AG04450 (cell line): Measurements from ENCODE around the gene SCT. TPM values are rescaled to one million over a fixed set of nuclear protein-coding genes. Genes with fewer than 3 reads are reported as not detected.

Experiments
- CTCF ChIA-PET: fragments of 300-600, 350-600 bp; formaldehyde crosslinking; extraction: SDS; loops from one replicate; lab custom pipeline; 2022; ENCODE audit warnings: antibody characterized with exemption, inconsistent platforms; lab: Charles Lee
- POLR2A ChIA-PET: fragments of 350-600 bp; formaldehyde crosslinking; extraction: SDS; loops from one replicate; lab custom pipeline; 2021; ENCODE audit warnings: antibody characterized with exemption, inconsistent platforms; lab: Yijun Ruan, JAX
- DNase-seq: peaks from one replicate; pipeline ENCODE4 v3.0.0-alpha.2; 2011; ENCODE audit warnings: low read depth, low spot score
- H3K27ac ChIP-seq: one replicate; pipeline ENCODE4 v1.5.1; 2012; ENCODE audit warnings: low read depth, low read length, control low read depth
- H3K27me3 ChIP-seq: one replicate; pipeline ENCODE4 v1.6.0; 2012; ENCODE audit warnings: low read length; ENCODE audit not compliant: control insufficient read depth, insufficient read depth
- H3K4me3 ChIP-seq: 2 replicates; pipeline ENCODE4 v1.5.1; 2011; ENCODE audit warnings: mild to moderate bottlenecking, low read depth, low read length, control low read depth
- H3K9me3 ChIP-seq: 2 replicates; pipeline ENCODE4 v1.5.1; 2012; ENCODE audit warnings: low read length; ENCODE audit not compliant: control insufficient read depth, insufficient read depth
- CTCF ChIP-seq: IDR thresholded peaks from 2 replicates; pipeline ENCODE4 v1.5.1; 2011; ENCODE audit warnings: low read depth, low read length, control low read depth, inconsistent platforms
- polyA plus RNA-seq: library from polyadenylated mRNA; depleted of rRNA; stranded (reverse); fragments of >200 nt; gene quantifications from 2 replicates; pipeline ENCODE4 v1.2.3, GENCODE V29; 2011

Gene SCT
- polyA plus RNA-seq, 1 experiment = not detected

GRCh38 chr11:617199-617911 lies 9.6 kb downstream of the SCT start:
- Histone ChIP-seq H3K9me3 (no peaks in the 10 kb centered on the region; the same call in 1 of the 2 replicates), H3K27ac (no peak overlapping the region), H3K4me3 (no peak overlapping the region), H3K27me3 (no peaks in the 10 kb centered on the region)
- POLR2A ChIA-PET = no interaction called here
- no peak for TF ChIP-seq CTCF
- CTCF ChIA-PET = no interaction called here
- no peak for DNase-seq

GRCh38 chr11:616320-617198 lies 10.4 kb downstream of the SCT start:
- POLR2A ChIA-PET = interaction anchor here (1.1 kb wide), 1 partner anchor 77 kb away, joined by 3 read pairs; no protein-coding TSS in a partner anchor
- no peak for TF ChIP-seq CTCF
- no peak overlapping the region for H3K4me3 ChIP-seq
- DNase-seq = no peak
- no peaks in the 10 kb centered on the region for H3K27me3 ChIP-seq
- H3K27ac ChIP-seq = no peak overlapping the region
- CTCF ChIA-PET = no interaction called here
- no peaks in the 10 kb centered on the region; the same call in 1 of the 2 replicates for H3K9me3 ChIP-seq

GRCh38 chr11:615504-616319 lies 11.3 kb downstream of the SCT start, which contains the start of gene IRF7:
IRF7 (minus strand) TSS chr11:615950; CDS start chr11:615364, 586 bp downstream.
- Histone ChIP-seq H3K4me3 (peak within 1 kb of the TSS; percentile 75), H3K9me3 (no peaks in the 10 kb centered on the region; the same call in 1 of the 2 replicates), H3K27me3 (no peaks in the 10 kb centered on the region), H3K27ac (peak within 1 kb of the TSS; percentile 83)
- CTCF ChIA-PET = no interaction called here
- POLR2A ChIA-PET = interaction anchor here (1.0 to 1.1 kb wide), 2 partner anchors 8 to 78 kb away, joined by 3 read pairs; no protein-coding TSS in a partner anchor
- DNase-seq = peak; percentile 59
- no peak for TF ChIP-seq CTCF

- TF ChIP-seq CTCF = no peak
- no peak for DNase-seq
- H3K27me3 ChIP-seq = no peaks in the 10 kb centered on the region
- POLR2A ChIA-PET = interaction anchor here (0.7 to 1.1 kb wide), 3 partner anchors 9 to 79 kb away, joined by 3 to 4 read pairs (median 3); no protein-coding TSS in a partner anchor
- H3K9me3 ChIP-seq = no peaks in the 10 kb centered on the region; the same call in 1 of the 2 replicates
- peak overlapping the region; percentile 75 for H3K4me3 ChIP-seq
- CTCF ChIA-PET = no interaction called here
- peak overlapping the region; percentile 83 for H3K27ac ChIP-seq
Observed at GRCh38 chr11:614623-615503, 12.1 kb downstream of the SCT start.
